GM12865 (cell line): ENCODE results near the gene TM4SF1.

Experiments
- DNase-seq: peaks from one replicate; pipeline ENCODE4 v3.0.0; 2010; ENCODE audit warnings: low read depth
- H3K4me3 ChIP-seq: 2 replicates; pipeline ENCODE4 v1.5.1; 2011; ENCODE audit warnings: mild to moderate bottlenecking, low read depth, low read length, control low read depth
- TF ChIP-seq, protein P1 (sequence below): IDR thresholded peaks from 2 replicates; pipeline ENCODE4 v1.5.1; 2011; ENCODE audit warnings: low read length, control low read depth, low read depth, inconsistent platforms; ENCODE audit not compliant: insufficient read depth; ENCODE audit errors: missing control alignments

Gene TM4SF1

GRCh38 chr3:149375501-149376196, 1.8 kb downstream of the TM4SF1 start:
- no peak for DNase-seq
- no peak overlapping the region for H3K4me3 ChIP-seq
- TF ChIP-seq, protein P1, sequence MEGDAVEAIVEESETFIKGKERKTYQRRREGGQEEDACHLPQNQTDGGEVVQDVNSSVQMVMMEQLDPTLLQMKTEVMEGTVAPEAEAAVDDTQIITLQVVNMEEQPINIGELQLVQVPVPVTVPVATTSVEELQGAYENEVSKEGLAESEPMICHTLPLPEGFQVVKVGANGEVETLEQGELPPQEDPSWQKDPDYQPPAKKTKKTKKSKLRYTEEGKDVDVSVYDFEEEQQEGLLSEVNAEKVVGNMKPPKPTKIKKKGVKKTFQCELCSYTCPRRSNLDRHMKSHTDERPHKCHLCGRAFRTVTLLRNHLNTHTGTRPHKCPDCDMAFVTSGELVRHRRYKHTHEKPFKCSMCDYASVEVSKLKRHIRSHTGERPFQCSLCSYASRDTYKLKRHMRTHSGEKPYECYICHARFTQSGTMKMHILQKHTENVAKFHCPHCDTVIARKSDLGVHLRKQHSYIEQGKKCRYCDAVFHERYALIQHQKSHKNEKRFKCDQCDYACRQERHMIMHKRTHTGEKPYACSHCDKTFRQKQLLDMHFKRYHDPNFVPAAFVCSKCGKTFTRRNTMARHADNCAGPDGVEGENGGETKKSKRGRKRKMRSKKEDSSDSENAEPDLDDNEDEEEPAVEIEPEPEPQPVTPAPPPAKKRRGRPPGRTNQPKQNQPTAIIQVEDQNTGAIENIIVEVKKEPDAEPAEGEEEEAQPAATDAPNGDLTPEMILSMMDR, result no peak

GRCh38 chr3:149374793-149375500, 2.5 kb downstream of the TM4SF1 start:
- H3K4me3 ChIP-seq, result no peak overlapping the region
- no peak for DNase-seq
- TF ChIP-seq, protein P1, result no peak

- DNase-seq, result no peak
- H3K4me3 ChIP-seq, result no peak overlapping the region
- TF ChIP-seq, protein P1, result no peak
These were observed 3.1 kb downstream of the TM4SF1 start for GRCh38 chr3:149374391-149374790.

DNA sequence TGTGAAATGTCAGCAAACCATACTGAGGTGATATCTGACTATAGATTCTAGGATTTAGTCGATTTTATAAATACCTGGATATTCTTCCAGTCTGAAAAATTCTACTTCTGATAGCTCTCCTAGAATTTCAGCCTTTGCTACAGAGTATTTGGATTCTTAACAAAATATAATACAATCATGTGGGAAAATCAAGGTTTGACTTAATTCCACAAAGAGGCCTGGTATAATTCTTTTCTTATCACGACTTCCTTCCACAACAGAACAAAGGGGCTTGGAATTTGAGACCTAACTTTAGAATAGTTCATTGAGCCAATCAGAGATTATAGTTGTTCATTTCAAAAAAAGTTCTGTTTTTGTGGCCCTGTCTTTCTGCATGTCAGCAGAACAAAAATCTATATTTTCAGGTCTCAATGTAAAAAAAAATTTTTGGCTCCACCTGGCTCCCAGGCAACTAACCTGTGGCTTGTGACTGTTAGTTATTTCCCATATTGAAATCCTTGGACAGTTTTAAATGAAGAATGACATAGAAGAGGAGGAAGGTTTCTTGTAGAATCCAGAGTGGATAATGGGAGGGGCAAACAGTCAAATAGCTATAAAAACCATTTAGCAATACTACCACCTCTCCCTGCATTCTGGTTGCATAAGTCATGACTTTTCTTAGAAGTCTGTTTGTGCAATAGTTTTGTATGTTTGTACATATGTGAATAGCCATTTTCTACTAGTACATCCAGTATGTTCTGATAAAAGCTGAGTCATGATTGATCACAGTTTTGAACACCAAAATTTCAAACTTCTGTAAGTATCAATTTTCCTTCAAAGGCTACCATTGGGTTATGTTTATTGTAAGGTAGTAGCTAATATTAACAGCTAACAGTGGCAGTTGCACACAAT, 4.0 kb downstream of the TM4SF1 start:
- TF ChIP-seq, protein P1, result no peak
- DNase-seq, result no peak
- no peak overlapping the region for H3K4me3 ChIP-seq

DNA sequence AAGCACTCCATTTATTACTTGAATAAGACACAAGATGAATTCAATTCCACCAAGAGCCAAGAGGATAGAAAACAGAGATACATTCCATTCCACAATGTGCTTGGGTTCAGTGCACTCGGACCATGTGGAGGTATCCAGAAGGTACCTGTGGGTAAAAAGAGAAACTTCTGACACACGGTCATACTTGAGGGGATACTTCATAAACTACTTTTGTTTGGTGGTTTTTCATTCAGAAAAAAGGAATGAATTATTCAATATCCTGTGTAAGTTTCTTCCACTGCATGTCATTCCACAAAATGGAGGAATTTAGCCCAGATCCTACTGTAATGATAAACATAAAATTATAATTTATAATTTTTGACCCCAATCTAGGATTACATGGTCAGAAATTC, 5.7 kb downstream of the TM4SF1 start:
- no peak overlapping the region for H3K4me3 ChIP-seq
- TF ChIP-seq, protein P1, result no peak
- DNase-seq, result no peak

- no peak for DNase-seq
- TF ChIP-seq, protein P1, result no peak
- no peak overlapping the region for H3K4me3 ChIP-seq
These were observed 6.3 kb downstream of the TM4SF1 start for GRCh38 chr3:149371001-149371722.
